ENCODE measurements around the gene XAB2.
"Not testable (repeated sequence)": the region's sequence is repeated elsewhere in the genome, so short reads cannot be mapped to it uniquely, and the experiment has no call there.

XAB2 gene

GRCh38 chr19:7650148-7650547 is 20.8 kb upstream of the XAB2 start:
- DNase-seq (ENCODE audit: low read depth in 2 of 3, low spot score in 2 of 3): no peak

GRCh38 chr19:7648265-7649014 is 19.1 kb upstream of the XAB2 start:
- DNase-seq (ENCODE audit: low read depth in 2 of 3, low spot score in 2 of 3): no peak

- no peak for DNase-seq (ENCODE audit: low read depth in 2 of 3, low spot score in 2 of 3)
These were observed 17.8 kb upstream of the XAB2 start for GRCh38 chr19:7647156-7647555.

DNA sequence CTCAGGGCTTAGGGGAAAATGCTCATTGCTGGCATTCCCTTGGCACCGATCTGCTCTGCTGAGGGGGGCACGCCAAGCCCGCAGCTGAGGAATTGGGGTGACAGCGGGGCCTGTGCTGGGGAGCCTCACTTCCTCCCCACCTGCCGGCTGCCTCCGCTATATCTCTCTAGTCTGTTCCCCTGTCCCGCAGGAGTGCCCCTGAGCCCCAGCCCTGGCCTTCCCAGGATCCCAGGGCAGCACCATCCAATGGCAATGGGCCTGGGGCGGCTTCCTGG is 17.0 kb upstream of the XAB2 start:
- DNase-seq (ENCODE audit: low read depth in 2 of 3, low spot score in 2 of 3): no peak

DNA sequence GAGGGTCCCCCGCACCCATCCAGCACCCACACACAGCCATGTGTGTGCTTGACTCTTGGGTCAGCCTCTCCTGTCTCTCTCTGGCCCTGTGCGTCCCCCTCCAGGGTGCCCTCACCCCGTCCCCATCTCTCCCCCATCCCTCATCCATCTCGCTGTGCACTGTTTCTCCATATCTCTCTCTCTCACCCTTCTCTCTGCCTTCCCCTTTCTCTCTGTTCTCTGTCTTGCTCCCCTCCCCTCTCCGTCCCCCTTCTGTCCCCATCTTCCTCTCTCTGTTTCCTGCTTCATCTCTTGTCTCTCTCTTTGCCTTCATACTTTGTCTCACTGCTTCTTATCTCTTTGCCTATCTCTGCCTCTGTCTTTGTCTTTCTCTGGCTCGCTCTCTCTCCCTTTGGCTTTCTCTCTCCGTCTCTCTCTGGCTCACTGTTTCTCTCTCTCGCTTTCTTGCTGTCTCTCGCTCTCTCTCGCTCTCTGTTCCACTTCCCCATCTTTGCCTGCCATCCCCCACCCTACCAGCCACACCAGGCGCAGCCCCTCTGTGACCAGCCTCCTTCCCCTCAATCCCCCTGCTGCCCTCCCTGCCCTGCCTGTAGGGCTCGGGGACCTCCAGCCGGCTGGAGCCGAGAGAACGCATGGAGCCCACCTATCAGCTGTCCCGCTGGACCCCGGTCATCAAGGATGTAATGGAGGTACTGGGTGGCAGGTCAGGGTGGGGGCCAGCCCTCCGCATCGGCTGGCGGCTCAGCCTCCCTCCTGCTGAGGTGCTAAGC is 16.5 kb upstream of the XAB2 start:
- no peak for DNase-seq (ENCODE audit: low read depth in 2 of 3, low spot score in 2 of 3)

DNA sequence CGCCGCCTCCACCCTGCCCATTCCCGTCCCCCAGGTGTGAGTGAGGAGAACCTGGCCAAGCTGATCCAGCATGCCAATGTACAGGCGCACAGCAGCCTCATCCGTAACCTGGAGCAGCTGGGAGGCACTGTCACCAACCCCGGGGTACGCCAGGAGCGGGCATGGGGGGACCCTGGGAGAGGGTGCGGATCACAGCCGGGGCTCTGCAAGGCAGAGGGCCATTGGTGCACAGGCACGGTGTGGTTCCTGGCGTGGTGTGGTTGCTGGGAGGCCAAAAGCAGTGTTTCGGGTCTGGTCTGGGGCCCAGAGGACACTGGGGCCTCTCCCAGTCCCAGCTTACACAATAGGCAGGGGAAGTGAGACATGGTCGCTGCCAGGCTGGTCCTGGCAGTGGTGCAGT is 15.8 kb upstream of the XAB2 start:
- no peak for DNase-seq (ENCODE audit: low read depth in 2 of 3, low spot score in 2 of 3)

- no peak for DNase-seq (ENCODE audit: low read depth in 2 of 3, low spot score in 2 of 3)
These were observed 15.2 kb upstream of the XAB2 start for GRCh38 chr19:7644550-7644877.

GRCh38 chr19:7643629-7644549 is 14.5 kb upstream of the XAB2 start:
- DNase-seq (ENCODE audit: low read depth in 2 of 3, low spot score in 2 of 3): not testable (repeated sequence)

GRCh38 chr19:7643031-7643415 is 13.7 kb upstream of the XAB2 start:
- no peak for DNase-seq (ENCODE audit: low read depth in 2 of 3, low spot score in 2 of 3)

GRCh38 chr19:7642295-7643030 is 13.1 kb upstream of the XAB2 start:
- DNase-seq (ENCODE audit: low read depth in 2 of 3, low spot score in 2 of 3): no peak

DNA sequence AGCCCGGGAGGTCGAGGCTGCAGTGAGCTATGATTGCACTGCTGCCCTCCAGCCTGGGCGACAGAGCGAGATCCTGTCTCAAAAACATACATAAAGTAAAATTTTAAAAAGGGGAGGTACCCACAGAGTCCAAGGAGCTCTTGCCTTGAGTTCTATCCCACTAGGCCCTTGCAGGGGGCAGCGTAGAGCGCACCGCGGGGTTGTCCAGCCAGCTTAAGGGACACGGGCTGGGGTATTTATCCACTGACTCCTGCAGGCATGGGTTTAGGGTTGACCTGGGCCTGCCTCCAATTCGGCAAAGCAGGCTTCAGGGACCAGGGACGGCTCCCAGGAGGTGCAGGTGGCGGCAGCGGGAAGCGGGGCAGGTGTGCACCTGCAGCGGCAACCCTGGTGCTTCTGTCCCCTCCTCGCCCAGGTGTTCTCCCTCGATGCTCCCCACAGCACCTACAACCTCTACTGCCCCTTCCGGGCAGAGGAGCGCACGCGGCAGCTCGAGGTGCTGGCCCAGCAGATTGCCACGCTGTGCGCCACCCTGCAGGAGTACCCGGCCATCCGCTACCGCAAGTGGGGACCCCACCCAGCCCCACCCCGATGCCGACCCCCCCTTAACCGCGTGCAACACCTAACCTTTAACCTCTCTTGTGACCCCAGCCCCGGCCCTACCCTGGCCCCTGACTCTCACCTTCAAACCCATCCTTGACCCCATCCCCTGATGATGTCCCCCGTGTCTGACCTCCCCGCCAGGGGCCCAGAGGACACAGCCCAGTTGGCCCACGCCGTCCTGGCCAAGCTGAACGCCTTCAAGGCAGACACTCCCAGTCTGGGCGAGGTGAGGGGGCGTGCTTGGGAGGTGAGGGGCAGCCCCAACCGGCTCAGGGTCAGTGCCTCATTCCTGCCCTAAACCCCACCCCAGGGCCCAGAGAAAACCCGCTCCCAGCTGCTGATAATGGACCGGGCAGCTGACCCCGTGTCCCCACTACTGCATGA is 12.2 kb upstream of the XAB2 start:
- DNase-seq (ENCODE audit: low read depth in 2 of 3, low spot score in 2 of 3): no peak

DNA sequence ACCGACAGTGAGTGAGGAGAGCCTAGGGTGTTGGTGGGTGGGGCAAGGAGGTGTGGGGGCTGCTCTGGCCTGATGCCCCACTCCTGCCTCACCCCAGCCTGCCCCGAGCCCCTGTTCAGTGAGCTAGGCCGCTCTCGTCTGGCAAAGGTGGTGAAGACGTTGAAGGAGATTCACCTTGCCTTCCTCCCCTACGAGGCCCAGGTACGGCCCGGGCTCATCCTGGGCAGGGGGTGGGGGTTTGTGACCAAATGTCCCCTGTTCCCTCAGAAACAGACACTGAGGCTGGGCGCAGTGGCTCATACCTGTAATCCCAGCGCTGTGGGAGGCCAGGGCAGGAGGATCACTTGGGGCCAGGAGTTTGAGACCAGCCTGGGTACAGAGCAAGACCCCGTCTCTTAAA is 11.5 kb upstream of the XAB2 start:
- DNase-seq (ENCODE audit: low read depth in 2 of 3, low spot score in 2 of 3): no peak

DNA sequence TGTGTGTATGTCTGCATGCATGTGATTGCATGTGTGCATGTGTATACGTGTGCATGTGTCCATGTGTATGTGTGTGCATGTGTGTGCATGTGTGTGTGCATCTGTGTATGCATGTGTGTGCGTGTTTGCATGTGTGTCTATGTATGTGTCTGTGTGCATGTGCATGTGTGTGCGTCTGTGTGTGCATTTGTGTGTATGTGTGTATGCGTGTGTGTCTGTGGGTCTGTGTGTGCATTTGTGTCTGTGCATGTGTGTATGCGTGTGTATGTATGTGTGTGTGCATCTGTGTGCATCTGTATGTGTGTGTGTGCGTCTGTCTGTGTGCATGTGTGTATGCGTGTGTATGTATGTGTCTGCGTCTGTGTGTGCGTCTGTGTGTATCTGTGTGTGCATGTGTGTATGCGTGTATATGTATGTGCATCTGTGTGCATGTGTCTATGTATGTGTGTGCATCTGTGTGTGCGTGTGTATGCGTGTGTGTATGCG is 10.6 kb upstream of the XAB2 start:
- DNase-seq (ENCODE audit: low read depth in 2 of 3, low spot score in 2 of 3): no peak

- DNase-seq (ENCODE audit: low read depth in 2 of 3, low spot score in 2 of 3): no peak
These were observed 9.6 kb upstream of the XAB2 start for GRCh38 chr19:7638802-7639465.

- DNase-seq (ENCODE audit: low read depth in 2 of 3, low spot score in 2 of 3): no peak
These were observed 8.3 kb upstream of the XAB2 start for GRCh38 chr19:7637374-7638256.

DNA sequence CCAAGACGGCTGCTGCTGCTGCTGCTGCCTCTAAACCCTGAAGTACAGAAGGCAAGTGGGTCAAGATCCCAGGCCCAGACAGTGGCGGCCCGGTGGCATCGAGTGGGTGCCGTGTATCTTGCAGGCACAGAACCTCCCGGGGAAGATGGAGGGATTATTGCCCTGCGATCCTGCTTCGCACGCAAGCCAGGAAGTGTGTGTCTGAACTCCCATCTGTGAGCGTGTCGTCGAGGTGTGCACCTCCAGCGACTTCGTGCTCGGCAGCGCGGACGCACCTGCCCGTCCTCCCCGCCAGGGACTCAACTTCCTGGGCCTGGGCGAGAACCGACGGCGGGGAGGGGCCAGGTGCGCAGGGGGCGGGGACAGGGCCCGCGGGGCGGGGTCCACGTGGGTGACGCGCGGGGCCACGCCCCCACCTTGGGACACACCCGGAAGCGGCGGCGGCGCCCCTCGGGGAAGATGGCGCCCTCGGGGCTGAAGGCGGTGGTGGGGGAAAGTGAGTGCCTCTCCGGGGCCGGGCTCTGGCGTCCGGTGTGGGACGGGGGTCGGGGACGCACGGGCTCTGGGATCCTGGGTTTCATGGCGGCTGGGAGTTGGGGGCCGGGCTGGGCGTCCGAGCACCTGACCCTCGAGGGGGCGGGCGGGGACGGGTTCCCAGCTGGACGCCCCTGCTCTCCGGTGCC is 7.5 kb upstream of the XAB2 start, which contains the start of gene STXBP2:
TSS of gene STXBP2 (plus strand) at position 420 of the 683 bp plus-strand sequence. CDS start at position 460, 40 bp downstream.
- DNase-seq (ENCODE audit: low read depth in 2 of 3, low spot score in 2 of 3): peak; percentile 83 to 89 (median 84)

GRCh38 chr19:7636317-7636690 is 7.0 kb upstream of the XAB2 start:
- no peak for DNase-seq (ENCODE audit: low read depth in 2 of 3, low spot score in 2 of 3)

DNA sequence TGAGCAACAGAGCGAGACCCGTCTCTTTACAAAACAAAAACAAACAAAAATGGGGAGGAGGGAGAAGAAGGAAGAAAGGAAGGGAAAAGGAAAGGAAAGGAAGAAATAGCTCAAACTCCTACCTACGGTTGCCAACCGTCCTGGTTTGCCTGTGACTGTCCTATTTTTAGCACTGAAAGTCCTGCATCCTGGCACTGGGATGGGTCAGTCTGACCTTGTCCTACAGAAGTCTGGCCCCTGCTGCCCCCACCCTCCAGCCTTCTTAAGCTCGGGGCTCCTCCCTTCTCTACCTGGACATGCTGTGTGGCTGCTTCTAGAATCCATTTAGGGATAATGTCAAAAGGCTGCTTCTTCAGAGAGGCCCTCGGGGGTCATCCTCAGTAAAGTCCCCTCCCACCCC is 6.3 kb upstream of the XAB2 start:
- no peak for DNase-seq (ENCODE audit: low read depth in 2 of 3, low spot score in 2 of 3)
